WTC11 (cell line): Measurements from ENCODE around the gene RNF19B. TPM values are rescaled to one million over a fixed set of nuclear protein-coding genes. Genes with fewer than 3 reads are reported as not detected.

ENCODE experiments used
- ATAC-seq: fragments of 200-7000 bp; cut with Tn5 transposase; 2 replicates; pipeline ENCODE4 v1.10.0; 2021; ENCODE audit warnings: mild to moderate bottlenecking, moderate library complexity
- CTCF ChIA-PET: fragments of 300-600 bp; sonication (Branson Sonifier 250); formaldehyde crosslinking; loops from one replicate; lab custom pipeline; 2021; ENCODE audit warnings: antibody characterized with exemption; lab: Charles Lee
- POLR2A ChIA-PET: fragments of 350-600 bp; sonication (Branson Sonifier 250); formaldehyde crosslinking; loops from one replicate; lab custom pipeline; 2021; ENCODE audit warnings: antibody characterized with exemption; lab: Charles Lee
- DNase-seq: peaks from one replicate; pipeline ENCODE4 v3.0.0; 2021; ENCODE audit warnings: low spot score
- H3K27ac Mint-ChIP-seq: 2 replicates; pipeline ENCODE4 v1.8.0; 2021; ENCODE audit warnings: mixed read lengths
- H3K27me3 Mint-ChIP-seq: 2 replicates; pipeline ENCODE4 v1.8.0; 2021; ENCODE audit warnings: low read depth, mild to moderate bottlenecking, moderate library complexity, mixed read lengths
- H3K36me3 Mint-ChIP-seq: 2 replicates; pipeline ENCODE4 v1.8.0; 2021; ENCODE audit warnings: mixed read lengths
- H3K4me1 Mint-ChIP-seq: 2 replicates; pipeline ENCODE4 v1.8.0; 2022; ENCODE audit warnings: mixed read lengths
- H3K4me3 Mint-ChIP-seq: 2 replicates; pipeline ENCODE4 v1.8.0; 2021; ENCODE audit warnings: mild to moderate bottlenecking, moderate library complexity, mixed read lengths
- H3K9me3 Mint-ChIP-seq: 2 replicates; pipeline ENCODE4 v1.8.0; 2021; ENCODE audit warnings: mixed read lengths
- ATF6 ChIP-seq: sonication (generic); formaldehyde crosslinking; IDR thresholded peaks from 2 replicates; pipeline ENCODE4 v1.8.1; 2023; ENCODE audit warnings: mild to moderate bottlenecking, missing genetic modification reagents
- CREM ChIP-seq: sonication (generic); formaldehyde crosslinking; IDR thresholded peaks from 2 replicates; pipeline ENCODE4 v1.8.1; 2022; ENCODE audit warnings: mild to moderate bottlenecking, missing genetic modification reagents, moderate library complexity
- E2F5 ChIP-seq: sonication (generic); formaldehyde crosslinking; IDR thresholded peaks from 2 replicates; pipeline ENCODE4 v1.8.1; 2022; ENCODE audit warnings: mild to moderate bottlenecking, moderate library complexity, missing genetic modification reagents
- FOXP1 ChIP-seq: sonication (generic); formaldehyde crosslinking; IDR thresholded peaks from 2 replicates; pipeline ENCODE4 v1.8.0; 2022; ENCODE audit warnings: missing genetic modification reagents, mild to moderate bottlenecking, moderate library complexity, borderline replicate concordance
- IRF1 ChIP-seq: sonication (generic); formaldehyde crosslinking; IDR thresholded peaks from 2 replicates; pipeline ENCODE4 v1.8.0; 2023; ENCODE audit warnings: missing genetic modification reagents
- JAZF1 ChIP-seq: fragments of 250-450 bp; sonication (Bioruptor Pico); IDR thresholded peaks from 2 replicates; pipeline ENCODE4 v1.9.0; 2021; ENCODE audit warnings: moderate library complexity, mild to moderate bottlenecking, inconsistent platforms
- JUN ChIP-seq: sonication (generic); formaldehyde crosslinking; IDR thresholded peaks from 2 replicates; pipeline ENCODE4 v1.8.0; 2023; ENCODE audit warnings: mild to moderate bottlenecking, missing genetic modification reagents
- NFATC4 ChIP-seq: fragments of 250-450 bp; sonication (Bioruptor Pico); IDR thresholded peaks from 2 replicates; pipeline ENCODE4 v1.9.0; 2021; ENCODE audit warnings: mild to moderate bottlenecking
- TP53 ChIP-seq: sonication (generic); formaldehyde crosslinking; IDR thresholded peaks from 2 replicates; pipeline ENCODE4 v1.8.1; 2023; ENCODE audit warnings: mild to moderate bottlenecking, missing genetic modification reagents
- USF2 ChIP-seq: sonication (generic); formaldehyde crosslinking; IDR thresholded peaks from 2 replicates; pipeline ENCODE4 v1.8.1; 2023; ENCODE audit warnings: mild to moderate bottlenecking, missing genetic modification reagents, moderate library complexity
- ZBTB21 ChIP-seq: sonication (generic); formaldehyde crosslinking; IDR thresholded peaks from 2 replicates; pipeline ENCODE4 v1.8.1; 2023; ENCODE audit warnings: mild to moderate bottlenecking, missing genetic modification reagents, borderline replicate concordance
- ZMAT4 ChIP-seq: fragments of 250-450 bp; sonication (Bioruptor Pico); IDR thresholded peaks from 2 replicates; pipeline ENCODE4 v1.9.0; 2021; ENCODE audit warnings: mild to moderate bottlenecking
- ZNF138 ChIP-seq: sonication (generic); formaldehyde crosslinking; conservative IDR thresholded peaks from 2 replicates; pipeline ENCODE4 v1.8.1; 2022; ENCODE audit warnings: mild to moderate bottlenecking, moderate library complexity, missing genetic modification reagents
- ZNF281 ChIP-seq: sonication (generic); formaldehyde crosslinking; IDR thresholded peaks from 2 replicates; pipeline ENCODE4 v1.8.0; 2023; ENCODE audit warnings: mild to moderate bottlenecking, missing genetic modification reagents
- ZSCAN18 ChIP-seq: fragments of 250-450 bp; sonication (Bioruptor Pico); IDR thresholded peaks from 2 replicates; pipeline ENCODE4 v2.1.2; 2022; ENCODE audit warnings: mild to moderate bottlenecking, moderate library complexity
- total RNA-seq: library from RNA; stranded (reverse); gene quantifications from 3 replicates; pipeline ENCODE4 v1.2.3, GENCODE V29; 2021

RNF19B gene
- total RNA-seq, 1 experiment from 2014 or later: 21.9 TPM

GRCh38 chr1:32967888-32968568 lies 3.4 kb upstream of the RNF19B start (continued):
- TF ChIP-seq NFATC4 (no peak), ZBTB21 (CRISPR knock-in tag) (no peak), FOXP1 (no peak), JUN (CRISPR knock-in tag) (no peak), ZMAT4 (CRISPR knock-in tag) (no peak), ATF6 (no peak), USF2 (CRISPR knock-in tag) (no peak), ZSCAN18 (CRISPR knock-in tag) (no peak), IRF1 (CRISPR knock-in tag) (no peak)
- TF ChIP-seq, all 79 proteins: peak for 0

- no peak for ATAC-seq
- POLR2A ChIA-PET: no interaction called here
- Mint-ChIP-seq H3K27me3 (peaks cover 63% of the 10 kb centered on the region), H3K4me3 (no peak overlapping the region), H3K4me1 (peaks cover 20% of the 10 kb centered on the region), H3K9me3 (no peaks in the 10 kb centered on the region), H3K27ac (no peak overlapping the region), H3K36me3 (no peaks in the 10 kb centered on the region)
- CTCF ChIA-PET: no interaction called here
- DNase-seq: no peak
- TF ChIP-seq ATF6: no peak
- TF ChIP-seq E2F5: no peak
- no peak for TF ChIP-seq FOXP1
- TF ChIP-seq ZMAT4 (CRISPR knock-in tag): no peak
- TF ChIP-seq JAZF1 (CRISPR knock-in tag): no peak
- no peak for TF ChIP-seq NFATC4
- TF ChIP-seq ZNF281 (CRISPR knock-in tag): no peak
- TF ChIP-seq CREM (CRISPR knock-in tag): no peak
- TF ChIP-seq ZNF138 (CRISPR knock-in tag): no peak
- TF ChIP-seq TP53 (CRISPR knock-in tag): no peak
Observed at GRCh38 chr1:32966900-32967299, 2.3 kb upstream of the RNF19B start.
